GM21723 (cell line): ENCODE results near the gene SPCS3.
"Not testable (repeated sequence)": the region's sequence is repeated elsewhere in the genome, so short reads cannot be mapped to it uniquely, and the experiment has no call there.

Source experiments
- ATAC-seq: cut with Tn5 transposase; IDR thresholded peaks from one replicate; pipeline ENCODE4 v1.9.1; 2021; ENCODE audit warnings: mild to moderate bottlenecking, moderate library complexity; ENCODE audit not compliant: unreplicated experiment

Gene SPCS3

DNA sequence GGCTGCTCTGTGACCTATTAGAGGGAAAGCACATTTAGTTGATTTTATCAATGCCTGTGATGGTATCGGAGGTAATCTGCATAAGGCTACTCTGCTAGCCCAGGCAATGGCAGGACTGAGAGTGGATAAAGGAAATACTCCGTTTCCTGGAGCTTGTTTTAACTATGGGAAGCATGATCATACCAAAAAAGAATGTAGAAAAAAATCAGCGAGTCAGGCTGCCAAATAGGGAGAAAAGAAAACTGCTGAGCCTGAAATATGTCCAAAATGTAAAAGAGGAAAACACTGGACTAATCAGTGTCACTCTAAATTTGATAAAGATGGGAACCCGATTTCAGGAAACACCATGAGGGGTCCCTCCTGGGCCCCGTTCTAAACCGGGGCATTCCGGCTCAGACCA lies 25.6 kb downstream of the SPCS3 start:
- ATAC-seq, result not testable (repeated sequence)

DNA sequence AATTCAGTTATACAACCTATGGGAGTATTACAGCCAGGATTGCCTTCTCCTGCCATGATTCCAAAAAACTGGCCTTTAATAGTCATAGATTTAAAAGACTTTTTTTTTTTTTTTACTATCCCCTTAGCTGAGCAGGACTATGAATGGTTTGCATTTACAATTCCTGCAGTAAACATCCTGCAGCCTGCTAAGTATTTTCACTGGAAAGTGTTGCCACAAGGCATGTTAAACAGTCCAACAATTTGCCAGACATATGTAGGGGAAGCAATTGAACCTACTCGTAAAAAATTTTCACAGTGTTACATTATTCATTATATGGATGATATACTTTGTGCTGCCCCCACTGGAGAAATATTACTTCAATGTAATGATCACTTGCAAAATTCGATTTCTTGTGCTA lies 27.1 kb downstream of the SPCS3 start:
- ATAC-seq, result not testable (repeated sequence)

DNA sequence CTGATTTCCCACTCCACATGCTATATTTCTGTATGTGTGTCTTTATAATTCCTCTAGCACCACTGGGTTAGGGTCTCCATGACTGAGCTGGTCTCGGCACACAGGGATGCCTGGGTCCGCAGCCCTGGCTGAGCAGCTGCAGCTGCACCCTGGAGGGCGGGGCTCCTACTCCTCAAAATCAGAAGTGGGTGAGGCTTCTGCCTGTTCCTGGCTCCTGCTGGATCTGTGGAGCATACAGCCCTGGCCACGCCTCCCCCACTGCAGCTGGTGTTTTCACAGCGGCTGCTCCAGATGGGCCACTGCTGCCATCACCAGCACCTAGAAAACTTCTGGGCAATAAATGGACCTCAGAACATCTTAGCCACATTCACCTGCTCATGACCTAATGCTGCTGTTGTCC lies 30.9 kb downstream of the SPCS3 start:
- ATAC-seq, result no peak

DNA sequence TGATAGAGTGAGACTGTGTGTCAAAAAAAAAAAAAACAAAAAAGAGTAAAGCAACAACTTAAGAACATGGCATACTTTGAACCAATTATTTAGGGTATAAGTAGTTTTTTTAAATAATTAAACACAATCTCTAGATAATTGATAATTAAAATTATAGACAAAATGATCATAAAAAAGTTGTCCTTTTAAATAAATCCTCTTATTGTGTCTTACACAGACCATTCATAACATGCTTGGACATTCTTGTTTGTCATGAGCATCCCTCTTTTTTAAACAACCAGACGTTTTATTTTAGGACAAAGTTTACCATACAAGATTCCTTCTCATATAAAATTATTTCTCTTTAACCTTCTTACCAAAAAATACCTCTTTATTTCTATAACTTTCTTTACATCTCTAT lies 35.1 kb downstream of the SPCS3 start:
- no peak for ATAC-seq

DNA sequence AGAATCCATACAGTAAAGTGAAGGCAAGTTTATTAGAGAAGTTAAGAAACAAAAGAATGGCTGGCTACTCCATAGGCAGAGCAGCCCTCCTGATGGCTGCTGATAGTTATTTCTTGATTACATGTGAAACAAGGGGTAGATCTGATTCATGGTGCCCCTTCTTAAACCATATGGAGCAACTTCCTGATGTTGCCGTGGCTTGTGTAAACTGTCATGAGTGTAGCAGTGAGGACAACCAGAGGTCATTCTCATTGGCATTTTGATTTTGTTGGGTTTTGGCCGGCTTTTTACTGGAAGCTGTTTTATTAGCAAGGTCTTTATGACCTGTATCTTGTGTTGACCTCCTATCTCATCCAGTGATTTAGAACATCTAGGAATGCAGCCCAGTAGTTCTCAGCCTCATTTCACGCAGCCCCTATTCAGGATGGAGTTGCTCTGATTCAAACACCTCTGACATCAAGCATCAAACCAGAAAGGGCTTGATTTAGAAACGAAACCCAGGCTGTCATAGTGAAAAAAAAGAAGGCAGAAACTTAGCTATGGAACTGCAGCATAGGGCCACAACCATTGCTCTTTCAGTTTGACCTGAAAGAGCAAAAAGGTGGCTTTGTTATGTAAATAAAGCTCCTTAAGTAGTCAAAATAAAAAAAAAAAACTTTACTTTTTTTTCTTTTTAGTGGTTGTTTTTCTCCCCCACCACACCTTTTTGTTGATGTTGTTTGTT lies 37.8 kb downstream of the SPCS3 start:
- ATAC-seq, result peak; percentile 100

DNA sequence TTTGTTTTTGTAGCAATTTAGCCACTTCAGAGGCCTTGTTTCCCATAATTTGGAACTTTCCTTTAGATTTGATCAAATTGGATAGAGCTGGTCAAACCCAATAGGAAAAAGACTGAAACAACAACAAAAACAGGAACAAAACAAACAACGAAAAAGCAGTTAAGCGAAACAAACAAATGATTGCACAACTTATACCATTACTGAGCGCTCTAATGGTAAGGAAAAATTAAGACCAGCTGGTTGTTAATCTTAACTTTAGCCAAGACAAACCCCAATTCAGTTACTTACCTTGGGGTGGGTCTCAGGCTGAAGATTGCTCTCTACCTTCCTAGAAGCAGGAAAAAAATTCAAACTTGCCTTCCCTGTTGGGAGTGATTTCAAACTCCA lies 38.3 kb downstream of the SPCS3 start:
- no peak for ATAC-seq

DNA sequence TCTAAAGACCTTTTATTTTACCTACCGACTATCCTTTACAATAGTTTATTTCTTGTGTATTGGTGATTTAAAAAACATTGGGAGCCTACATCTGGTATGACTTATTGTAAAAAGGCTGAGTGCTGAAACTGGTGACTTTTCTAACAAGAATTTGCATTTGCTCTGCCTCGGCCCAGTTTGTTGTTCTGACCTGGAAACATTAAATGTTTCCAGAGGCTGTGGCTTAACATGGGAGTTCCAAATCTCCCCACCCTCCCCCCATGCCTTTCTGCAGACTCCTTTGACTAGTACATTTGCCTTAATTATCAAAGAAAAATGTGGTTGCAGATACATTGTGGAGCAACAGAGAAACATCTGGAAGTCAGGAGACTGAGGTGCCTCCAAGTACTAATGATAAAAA lies 39.8 kb downstream of the SPCS3 start:
- ATAC-seq, result no peak

DNA sequence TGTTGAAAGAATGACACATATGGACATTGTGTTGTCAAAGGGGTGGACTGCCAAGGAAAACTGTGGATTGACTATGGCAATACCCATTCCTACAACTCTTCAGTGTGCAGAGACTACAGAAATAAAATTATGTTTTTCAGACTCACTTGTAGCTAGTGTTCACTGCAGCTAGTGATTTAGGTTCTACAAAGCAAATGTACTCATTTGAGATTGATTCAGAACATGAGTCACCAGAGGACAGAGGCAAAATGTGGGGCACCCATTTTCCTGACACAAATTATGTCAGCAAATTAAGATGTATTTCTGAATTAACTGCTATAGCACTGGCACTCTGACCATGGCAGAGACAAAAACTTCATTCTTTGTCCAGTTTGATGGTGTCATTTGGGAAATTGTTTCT lies 40.7 kb downstream of the SPCS3 start:
- no peak for ATAC-seq

DNA sequence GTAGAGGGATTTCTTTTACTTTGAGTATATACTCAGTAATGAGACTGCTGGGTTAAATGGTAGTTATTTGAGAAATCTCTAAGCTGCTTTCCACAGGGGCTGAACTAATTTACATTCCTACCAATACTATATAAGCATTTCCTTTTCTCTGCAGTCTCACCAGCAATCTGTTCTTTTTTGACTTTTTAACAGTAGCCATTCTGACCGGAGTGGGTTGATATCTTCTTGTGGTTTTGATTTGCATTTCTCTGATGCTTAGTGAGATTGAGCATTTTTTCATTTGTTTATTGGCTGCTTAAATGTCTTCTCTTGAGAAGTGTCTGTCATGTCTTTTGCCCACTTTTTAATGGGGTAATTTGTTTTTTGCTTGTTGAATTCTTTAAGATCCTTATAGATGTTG lies 43.3 kb downstream of the SPCS3 start:
- ATAC-seq, result peak; percentile 79

DNA sequence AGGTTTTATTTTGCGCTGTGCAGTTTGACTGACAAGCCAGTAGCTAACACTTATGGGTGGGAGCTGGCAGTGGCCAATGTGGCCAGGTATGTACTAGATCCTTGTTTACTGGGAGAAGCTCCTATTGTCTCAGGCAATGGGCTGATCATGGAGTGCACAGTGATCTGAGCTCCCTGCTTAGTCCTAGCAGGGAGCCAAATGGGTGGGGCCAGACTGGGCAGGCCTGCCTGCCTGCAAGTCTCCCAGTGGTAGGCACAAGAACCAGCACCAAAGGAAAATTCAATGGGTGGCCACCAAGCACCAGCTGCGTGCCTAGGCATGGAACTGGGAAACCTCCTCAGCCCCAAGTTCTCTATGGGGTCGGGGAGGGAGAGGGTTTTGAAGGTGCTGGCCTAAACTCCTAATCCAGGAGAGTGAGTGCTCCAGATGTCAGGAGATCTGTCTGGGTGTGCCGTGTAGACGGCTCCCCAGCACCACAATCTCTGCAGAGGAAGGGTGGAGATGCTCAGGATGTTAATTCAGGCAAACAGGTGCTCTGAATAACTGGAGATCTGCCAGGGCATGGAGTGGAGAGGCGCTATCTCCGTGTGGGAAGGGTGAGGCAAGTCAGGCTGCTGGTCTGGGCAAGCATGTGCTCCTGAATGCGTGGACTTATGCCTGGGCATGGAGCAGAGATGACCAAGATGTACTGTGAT lies 48.2 kb downstream of the SPCS3 start:
- no peak for ATAC-seq

DNA sequence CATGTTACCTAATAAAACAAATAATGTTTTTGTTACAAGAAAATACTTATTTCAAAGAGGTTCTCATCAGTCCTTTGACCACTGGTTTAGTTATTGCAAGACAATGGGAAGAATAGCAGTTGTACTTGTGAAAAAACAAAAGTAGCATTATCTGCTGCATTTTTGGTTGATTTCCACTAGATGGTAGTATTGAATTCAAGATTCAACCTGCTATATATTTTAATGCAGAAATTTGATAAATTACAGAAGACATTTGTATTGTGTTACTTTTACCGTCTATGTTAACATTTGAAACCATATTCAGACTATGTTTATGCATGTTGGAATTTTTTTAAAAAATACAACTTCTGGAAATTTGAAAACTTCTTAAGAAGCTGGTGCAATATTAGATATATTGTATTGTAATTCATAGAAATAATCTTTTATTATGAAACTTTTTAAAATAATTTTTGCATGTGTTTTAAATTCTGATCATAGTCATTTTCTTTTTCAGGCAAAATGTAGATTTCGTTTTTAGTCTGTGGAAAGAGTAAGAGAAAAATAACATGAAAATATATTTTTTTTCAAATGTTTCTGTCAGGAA lies 56.4 kb downstream of the SPCS3 start:
- ATAC-seq, result no peak

DNA sequence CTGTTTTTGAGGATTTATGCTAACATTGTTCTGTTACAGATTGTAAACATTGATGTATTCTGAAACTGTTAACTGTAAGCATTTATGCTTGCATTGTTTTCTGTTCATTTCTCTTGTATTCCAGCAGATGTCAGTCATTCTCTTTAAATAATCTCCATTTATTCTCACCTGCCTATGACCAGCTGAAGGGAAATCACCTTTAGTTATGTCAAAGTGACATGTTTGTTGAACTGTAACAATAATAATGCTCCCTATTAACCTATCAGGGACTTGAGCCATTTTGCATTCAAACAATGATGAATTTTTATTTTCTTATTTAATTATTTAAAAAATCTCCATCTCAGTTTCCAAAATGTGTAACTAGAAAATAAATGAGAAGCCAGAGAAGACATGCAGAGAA lies 58.0 kb downstream of the SPCS3 start:
- peak; percentile 89 for ATAC-seq

DNA sequence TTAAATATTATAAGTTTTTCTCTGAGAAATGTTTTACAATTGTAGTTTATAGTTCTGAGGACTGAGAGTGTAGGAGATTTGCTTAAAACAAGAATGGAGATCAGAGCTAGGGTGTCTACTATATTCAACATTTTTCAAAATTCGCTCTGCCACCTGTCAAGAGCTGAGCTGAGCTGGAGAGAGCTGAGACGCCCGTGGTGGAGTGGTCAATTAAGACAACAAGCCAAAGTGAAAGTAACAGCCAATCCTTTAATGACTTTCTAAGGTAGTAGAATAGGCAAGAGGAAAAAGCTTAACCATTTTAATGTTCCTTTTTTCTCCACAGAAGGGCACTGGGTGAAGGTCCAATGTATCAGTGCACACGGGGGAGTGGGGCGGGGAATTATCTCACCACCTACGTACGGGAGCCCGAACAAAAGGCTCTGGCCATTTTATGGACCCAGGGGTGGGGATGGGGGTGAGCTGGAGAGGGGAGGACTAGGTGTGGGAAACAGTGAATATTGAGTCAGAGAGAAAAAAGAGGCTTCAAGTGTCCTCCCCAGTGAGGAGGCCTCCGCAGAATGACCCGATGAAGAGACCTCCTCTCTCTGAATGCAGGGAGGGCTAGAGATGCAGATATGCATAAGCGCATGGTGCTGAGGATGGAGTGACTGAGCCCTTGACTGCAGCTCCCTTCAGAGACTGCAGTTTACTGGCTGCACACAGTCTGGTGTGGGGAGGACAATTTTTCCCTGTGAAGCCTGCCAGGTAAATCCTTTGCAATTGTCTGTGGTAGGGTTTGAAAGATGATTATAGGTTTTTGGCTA lies 60.8 kb downstream of the SPCS3 start:
- ATAC-seq, result no peak
